BJ (cell line): ENCODE measurements around the gene TMOD2. TPM values are rescaled to one million over a fixed set of nuclear protein-coding genes. Genes with fewer than 3 reads are reported as not detected.

Source experiments
- CTCF ChIA-PET: fragments of 350-600 bp; formaldehyde crosslinking; extraction: SDS; loops from one replicate; lab custom pipeline; 2021; ENCODE audit warnings: antibody characterized with exemption, inconsistent platforms; lab: Yijun Ruan, JAX
- POLR2A ChIA-PET: fragments of 300-600 bp; sonication (Branson Sonifier 250); formaldehyde crosslinking; extraction: SDS; loops from one replicate; lab custom pipeline; 2021; ENCODE audit warnings: antibody characterized with exemption; lab: Charles Lee
- DNase-seq: peaks from one replicate; pipeline ENCODE4 v3.0.0-alpha.2; 2011; ENCODE audit warnings: low read depth
- H3K27me3 ChIP-seq: 2 replicates; pipeline ENCODE4 v1.6.0; 2011; ENCODE audit warnings: low read length; ENCODE audit not compliant: control insufficient read depth, insufficient read depth
- H3K36me3 ChIP-seq: 2 replicates; pipeline ENCODE4 v1.5.1; 2011; ENCODE audit warnings: low read length; ENCODE audit not compliant: control insufficient read depth, insufficient read depth
- H3K4me3 ChIP-seq: 2 replicates; pipeline ENCODE4 v1.5.1; 2011; ENCODE audit warnings: low read depth, mild to moderate bottlenecking, control low read depth, low read length
- polyA plus RNA-seq: library from polyadenylated mRNA; depleted of rRNA; stranded (reverse); fragments of >200 nt; gene quantifications from 2 replicates; pipeline ENCODE4 v1.2.3, GENCODE V29; 2011
- TF ChIP-seq, protein P1 (sequence below): IDR thresholded peaks from 2 replicates; pipeline ENCODE4 v1.5.1; 2011; ENCODE audit warnings: low read depth, mild to moderate bottlenecking, control low read depth, inconsistent platforms, low read length, moderate library complexity; ENCODE audit not compliant: insufficient read depth

TMOD2 gene
- polyA plus RNA-seq, 1 experiment, result 1.1 TPM

GRCh38 chr15:51738553-51738952 lies 12.8 kb upstream of the TMOD2 start:
- ChIA-PET POLR2A (interaction anchor here (0.6 kb wide), 1 partner anchor 13 kb away, joined by 6 read pairs; no protein-coding TSS in a partner anchor), CTCF (interaction anchor here (0.6 to 3.1 kb wide), 5 partner anchors 10 to 953 kb away, joined by 3 to 15 read pairs (median 7); no protein-coding TSS in a partner anchor)
- no peaks in the 10 kb centered on the region for H3K36me3 ChIP-seq
- H3K27me3 ChIP-seq, result no peaks in the 10 kb centered on the region
- H3K4me3 ChIP-seq, result no peak overlapping the region
- TF ChIP-seq, protein P1, sequence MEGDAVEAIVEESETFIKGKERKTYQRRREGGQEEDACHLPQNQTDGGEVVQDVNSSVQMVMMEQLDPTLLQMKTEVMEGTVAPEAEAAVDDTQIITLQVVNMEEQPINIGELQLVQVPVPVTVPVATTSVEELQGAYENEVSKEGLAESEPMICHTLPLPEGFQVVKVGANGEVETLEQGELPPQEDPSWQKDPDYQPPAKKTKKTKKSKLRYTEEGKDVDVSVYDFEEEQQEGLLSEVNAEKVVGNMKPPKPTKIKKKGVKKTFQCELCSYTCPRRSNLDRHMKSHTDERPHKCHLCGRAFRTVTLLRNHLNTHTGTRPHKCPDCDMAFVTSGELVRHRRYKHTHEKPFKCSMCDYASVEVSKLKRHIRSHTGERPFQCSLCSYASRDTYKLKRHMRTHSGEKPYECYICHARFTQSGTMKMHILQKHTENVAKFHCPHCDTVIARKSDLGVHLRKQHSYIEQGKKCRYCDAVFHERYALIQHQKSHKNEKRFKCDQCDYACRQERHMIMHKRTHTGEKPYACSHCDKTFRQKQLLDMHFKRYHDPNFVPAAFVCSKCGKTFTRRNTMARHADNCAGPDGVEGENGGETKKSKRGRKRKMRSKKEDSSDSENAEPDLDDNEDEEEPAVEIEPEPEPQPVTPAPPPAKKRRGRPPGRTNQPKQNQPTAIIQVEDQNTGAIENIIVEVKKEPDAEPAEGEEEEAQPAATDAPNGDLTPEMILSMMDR, result no peak
- no peak for DNase-seq

DNA sequence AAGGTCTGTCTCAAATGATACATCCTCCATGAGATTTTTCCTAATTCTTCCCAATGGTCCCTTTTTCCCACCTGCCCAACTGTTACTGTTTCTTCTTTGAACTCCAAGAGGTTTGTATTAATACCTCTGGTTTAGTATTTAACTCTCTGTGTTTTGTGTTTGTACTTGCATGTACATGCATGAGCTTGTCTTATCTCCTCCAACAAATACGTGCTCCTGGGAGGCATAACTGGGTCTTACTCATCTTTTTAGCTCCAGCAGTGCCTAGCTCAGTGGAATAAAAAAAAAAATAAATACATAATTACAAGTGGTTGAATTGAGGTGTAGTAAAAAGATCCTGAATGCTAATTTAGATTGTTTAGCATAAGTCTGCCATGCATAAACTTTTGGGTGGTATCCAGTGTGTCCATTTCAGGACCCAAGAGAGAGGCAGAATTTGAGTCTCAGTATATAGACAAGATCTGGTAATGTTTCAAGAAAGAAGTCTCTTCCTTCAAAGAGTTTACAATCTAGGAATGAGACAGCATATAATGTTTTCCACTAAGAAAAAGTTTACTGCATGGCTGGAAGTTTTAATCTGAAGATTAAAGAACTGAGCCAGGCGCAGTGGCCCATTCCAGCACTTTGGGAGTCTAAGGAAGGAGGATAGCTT lies 12.2 kb upstream of the TMOD2 start:
- H3K27me3 ChIP-seq, result no peaks in the 10 kb centered on the region
- POLR2A ChIA-PET, result interaction anchor here (0.6 kb wide), 1 partner anchor 13 kb away, joined by 6 read pairs; no protein-coding TSS in a partner anchor
- DNase-seq, result no peak
- CTCF ChIA-PET, result interaction anchor here (1.0 kb wide), 1 partner anchor 89 kb away, joined by 3 read pairs; no protein-coding TSS in a partner anchor
- H3K4me3 ChIP-seq, result no peak overlapping the region
- H3K36me3 ChIP-seq, result no peaks in the 10 kb centered on the region
- TF ChIP-seq, protein P1, result no peak

DNA sequence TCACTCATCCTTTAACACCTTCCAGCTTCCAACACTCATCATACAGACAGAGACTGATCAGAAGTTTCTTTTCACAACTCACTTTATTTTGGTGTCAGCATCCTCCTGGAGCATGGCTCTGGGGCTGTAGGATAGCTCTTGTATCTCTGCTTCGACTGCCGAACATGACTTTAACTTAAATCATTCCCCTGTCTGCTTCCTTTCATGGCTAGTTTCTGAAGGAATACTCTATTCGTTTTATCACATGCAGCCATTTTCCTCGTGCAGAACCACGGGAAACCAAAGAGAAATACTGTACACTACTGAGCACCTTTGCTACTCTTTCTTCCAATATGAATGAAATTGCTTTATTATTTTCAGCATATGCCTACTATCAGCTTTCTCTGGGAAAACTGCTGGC lies 2.1 kb upstream of the TMOD2 start:
- POLR2A ChIA-PET, result no interaction called here

DNA sequence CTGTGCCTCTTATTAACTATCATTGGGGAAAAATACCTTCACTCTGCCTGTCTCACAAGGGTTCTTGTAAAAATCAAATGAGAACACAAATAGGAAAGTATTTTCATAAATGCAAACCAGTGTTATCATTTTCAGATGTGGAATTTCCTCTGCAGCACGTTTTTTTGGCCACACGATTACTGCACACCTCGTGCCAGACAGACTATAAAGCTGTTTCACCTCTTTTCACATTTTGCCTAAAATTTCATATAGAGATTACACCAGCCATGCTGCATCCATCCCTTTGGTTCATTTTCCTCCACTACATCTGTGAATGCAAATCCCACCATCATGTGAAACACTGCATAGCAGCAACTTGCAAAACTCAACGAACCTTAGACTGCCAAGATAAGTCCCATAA lies 1.2 kb upstream of the TMOD2 start:
- Histone ChIP-seq H3K27me3 (peaks cover 12% of the 10 kb centered on the region), H3K4me3 (no peak overlapping the region), H3K36me3 (no peaks in the 10 kb centered on the region)
- no peak for DNase-seq
- ChIA-PET CTCF (interaction anchor here (1.1 kb wide), 1 partner anchor 27 kb away, joined by 3 read pairs; no protein-coding TSS in a partner anchor), POLR2A (no interaction called here)
- TF ChIP-seq, protein P1, result no peak

More for the DNA sequence above, 2.1 kb upstream of the TMOD2 start:
- Histone ChIP-seq H3K36me3 (no peaks in the 10 kb centered on the region), H3K27me3 (peaks cover 12% of the 10 kb centered on the region), H3K4me3 (no peak overlapping the region)
- TF ChIP-seq, protein P1, result no peak
- DNase-seq, result no peak
- CTCF ChIA-PET, result interaction anchor here (1.1 to 1.2 kb wide), 2 partner anchors 9 to 12 kb away, joined by 4 to 7 read pairs; partner anchors contain the start of gene LYSMD2
